HG03103 (cell line): ENCODE data around the gene RPLP1.

Experiments used
- ATAC-seq: cut with Tn5 transposase; IDR thresholded peaks from one replicate; pipeline ENCODE4 v1.9.1; 2021; ENCODE audit warnings: low read depth; ENCODE audit not compliant: unreplicated experiment

Gene RPLP1

GRCh38 chr15:69496001-69496400 is 43.4 kb downstream of the RPLP1 start:
- ATAC-seq, result no peak

GRCh38 chr15:69497076-69497475 is 44.5 kb downstream of the RPLP1 start:
- ATAC-seq, result no peak

GRCh38 chr15:69497667-69498066 is 45.0 kb downstream of the RPLP1 start:
- no peak for ATAC-seq

- no peak for ATAC-seq
These were observed 45.7 kb downstream of the RPLP1 start for GRCh38 chr15:69498282-69498681.

- ATAC-seq, result no peak
These were observed 46.4 kb downstream of the RPLP1 start for GRCh38 chr15:69498987-69499386.

- no peak for ATAC-seq
These were observed 47.0 kb downstream of the RPLP1 start for GRCh38 chr15:69499521-69500211.

GRCh38 chr15:69500339-69500738 is 47.7 kb downstream of the RPLP1 start:
- ATAC-seq, result no peak

GRCh38 chr15:69501456-69501855 is 48.8 kb downstream of the RPLP1 start:
- no peak for ATAC-seq

GRCh38 chr15:69502470-69503045 is 49.9 kb downstream of the RPLP1 start:
- no peak for ATAC-seq

- no peak for ATAC-seq
These were observed 51.9 kb downstream of the RPLP1 start for GRCh38 chr15:69504352-69505040.
